Panc1 (cell line): ENCODE results near the gene OLFML3. TPM values are rescaled to one million over a fixed set of nuclear protein-coding genes. Genes with fewer than 3 reads are reported as not detected.

Source experiments
- ATAC-seq: fragments of 200-7000 bp; cut with Tn5 transposase; 2 replicates; pipeline ENCODE4 v1.9.1; 2020; ENCODE audit warnings: mild to moderate bottlenecking, moderate library complexity
- BruUV-seq: library from RNA; stranded (reverse); fragments of 400-500 nt; replicated peaks from 2 replicates; lab custom pipeline; 2021; lab: Mats Ljungman, UMichigan
- CTCF ChIA-PET: fragments of 300-600 bp; sonication (Branson Sonifier 250); formaldehyde crosslinking; loops from one replicate; lab custom pipeline; 2022; ENCODE audit warnings: antibody characterized with exemption; lab: Charles Lee
- POLR2A ChIA-PET: fragments of 300-600 bp; sonication (Branson Sonifier 250); formaldehyde crosslinking; loops from one replicate; lab custom pipeline; 2022; ENCODE audit warnings: antibody characterized with exemption; lab: Charles Lee
- DNase-seq: peaks from one replicate; pipeline ENCODE4 v3.0.0-alpha.2; 2010; ENCODE audit warnings: low read depth, low spot score
- H3K27ac ChIP-seq: 2 replicates; pipeline ENCODE4 v1.5.1; 2011; ENCODE audit warnings: mild to moderate bottlenecking, low read length, inconsistent platforms
- H3K27me3 ChIP-seq: fragments of 200-500 bp; sonication (Bioruptor generic); 2 replicates; pipeline ENCODE4 v1.6.0; 2014; ENCODE audit warnings: low read length, inconsistent platforms; ENCODE audit not compliant: control insufficient read depth, insufficient read depth
- H3K36me3 ChIP-seq: fragments of 200-500 bp; sonication (Bioruptor generic); 2 replicates; pipeline ENCODE4 v1.5.1; 2014; ENCODE audit warnings: inconsistent platforms, mild to moderate bottlenecking, low read length, moderate library complexity; ENCODE audit not compliant: control insufficient read depth, insufficient read depth
- H3K4me1 ChIP-seq: 2 replicates; pipeline ENCODE4 v1.5.1; 2011; ENCODE audit warnings: inconsistent platforms, mild to moderate bottlenecking, low read length, moderate library complexity; ENCODE audit not compliant: control insufficient read depth, insufficient read depth
- H3K4me3 ChIP-seq, 2 experiments: 2 replicates each; pipeline ENCODE4 v1.5.1; 2011 to 2012; ENCODE audit warnings: low read depth in 2 of 2, low read length in 2 of 2, mild to moderate bottlenecking in 2 of 2, inconsistent platforms in 1 of 2, moderate library complexity in 1 of 2
- H3K9me3 ChIP-seq: fragments of 200-500 bp; sonication (Bioruptor generic); 2 replicates; pipeline ENCODE4 v1.5.1; 2014; ENCODE audit warnings: low read depth, mild to moderate bottlenecking, inconsistent platforms, low read length, moderate library complexity; ENCODE audit not compliant: control insufficient read depth, insufficient read depth
- POLR2AphosphoS5 ChIP-seq: IDR thresholded peaks from 2 replicates; pipeline ENCODE4 v1.6.1; 2012; ENCODE audit warnings: mild to moderate bottlenecking, low read depth, low read length, moderate library complexity
- SIN3A ChIP-seq: IDR thresholded peaks from 2 replicates; pipeline ENCODE4 v1.6.1; 2012; ENCODE audit warnings: low read depth, mild to moderate bottlenecking, low read length, moderate library complexity, borderline replicate concordance; ENCODE audit not compliant: insufficient read depth
- TCF7L2 ChIP-seq: IDR thresholded peaks from 2 replicates; pipeline ENCODE4 v1.6.1; 2011; ENCODE audit warnings: mild to moderate bottlenecking, low read depth, low read length, inconsistent platforms
- in situ Hi-C: cut with HindIII; loops from 2 replicates; pipeline ENCODE4 v1.10.0; 2016; ENCODE audit warnings: low sequenced_read_pairs, low pct_unique_long_range_greater_than_20kb
- intact Hi-C: fragments of 100-400 bp; cut with micrococcal nuclease; formaldehyde crosslinking; loops from one replicate; pipeline ENCODE4 v1.10.0; 2022; ENCODE audit not compliant: unreplicated experiment
- total RNA-seq: library from RNA; stranded (reverse); gene quantifications from one replicate; pipeline ENCODE4 v1.2.1, GENCODE V29; 2021; ENCODE audit not compliant: unreplicated experiment
- TF ChIP-seq, protein P1 (sequence below): fragments of 450-650 bp; IDR thresholded peaks from 2 replicates; pipeline ENCODE4 v1.5.1; 2017; ENCODE audit warnings: mild to moderate bottlenecking
- TF ChIP-seq, protein P2 (sequence below), 2 experiments: IDR thresholded peaks; 2 replicates each; pipeline ENCODE4 v1.6.1; 2011 to 2012; ENCODE audit warnings: low read depth in 2 of 2, control low read depth in 1 of 2, low read length in 1 of 2, mild to moderate bottlenecking in 1 of 2, moderate library complexity in 1 of 2; ENCODE audit not compliant: insufficient read depth in 1 of 2

The OLFML3 gene
- total RNA-seq, 1 experiment from 2014 or later, result 0.15 TPM

DNA sequence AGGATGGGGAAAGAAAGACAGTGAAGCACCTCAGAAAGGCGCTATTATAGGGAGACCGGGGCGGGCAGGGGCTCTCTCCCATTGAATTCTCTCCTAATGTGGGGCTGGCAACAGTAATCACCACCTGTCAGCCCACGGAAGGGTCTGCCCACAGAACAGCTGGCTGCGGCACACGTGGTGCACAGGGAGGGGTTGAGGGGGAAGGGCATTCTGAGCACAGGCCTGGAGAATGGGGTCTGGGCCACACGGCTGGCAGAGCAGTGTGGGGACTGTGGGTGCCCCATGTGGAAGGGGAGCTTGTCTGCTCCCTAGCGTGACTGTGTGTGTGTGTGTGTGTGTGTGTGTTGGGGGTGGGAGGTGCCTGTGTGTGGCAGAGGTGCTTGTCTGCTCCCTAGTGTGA, 4.1 kb downstream of the OLFML3 start:
- ChIA-PET CTCF (no interaction called here), POLR2A (no interaction called here)
- in situ Hi-C loops, result no loop called here
- Histone ChIP-seq H3K27ac (no peak overlapping the region), H3K4me3 (no peak overlapping the region), H3K27me3 (no peaks in the 10 kb centered on the region), H3K4me1 (no peaks in the 10 kb centered on the region), H3K9me3 (no peaks in the 10 kb centered on the region), H3K36me3 (no peaks in the 10 kb centered on the region)
- intact Hi-C loops, result no loop called here
- TF ChIP-seq TCF7L2 (no peak), POLR2AphosphoS5 (no peak), SIN3A (no peak)
- TF ChIP-seq, protein P1, sequence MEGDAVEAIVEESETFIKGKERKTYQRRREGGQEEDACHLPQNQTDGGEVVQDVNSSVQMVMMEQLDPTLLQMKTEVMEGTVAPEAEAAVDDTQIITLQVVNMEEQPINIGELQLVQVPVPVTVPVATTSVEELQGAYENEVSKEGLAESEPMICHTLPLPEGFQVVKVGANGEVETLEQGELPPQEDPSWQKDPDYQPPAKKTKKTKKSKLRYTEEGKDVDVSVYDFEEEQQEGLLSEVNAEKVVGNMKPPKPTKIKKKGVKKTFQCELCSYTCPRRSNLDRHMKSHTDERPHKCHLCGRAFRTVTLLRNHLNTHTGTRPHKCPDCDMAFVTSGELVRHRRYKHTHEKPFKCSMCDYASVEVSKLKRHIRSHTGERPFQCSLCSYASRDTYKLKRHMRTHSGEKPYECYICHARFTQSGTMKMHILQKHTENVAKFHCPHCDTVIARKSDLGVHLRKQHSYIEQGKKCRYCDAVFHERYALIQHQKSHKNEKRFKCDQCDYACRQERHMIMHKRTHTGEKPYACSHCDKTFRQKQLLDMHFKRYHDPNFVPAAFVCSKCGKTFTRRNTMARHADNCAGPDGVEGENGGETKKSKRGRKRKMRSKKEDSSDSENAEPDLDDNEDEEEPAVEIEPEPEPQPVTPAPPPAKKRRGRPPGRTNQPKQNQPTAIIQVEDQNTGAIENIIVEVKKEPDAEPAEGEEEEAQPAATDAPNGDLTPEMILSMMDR, result no peak
- TF ChIP-seq, protein P2, sequence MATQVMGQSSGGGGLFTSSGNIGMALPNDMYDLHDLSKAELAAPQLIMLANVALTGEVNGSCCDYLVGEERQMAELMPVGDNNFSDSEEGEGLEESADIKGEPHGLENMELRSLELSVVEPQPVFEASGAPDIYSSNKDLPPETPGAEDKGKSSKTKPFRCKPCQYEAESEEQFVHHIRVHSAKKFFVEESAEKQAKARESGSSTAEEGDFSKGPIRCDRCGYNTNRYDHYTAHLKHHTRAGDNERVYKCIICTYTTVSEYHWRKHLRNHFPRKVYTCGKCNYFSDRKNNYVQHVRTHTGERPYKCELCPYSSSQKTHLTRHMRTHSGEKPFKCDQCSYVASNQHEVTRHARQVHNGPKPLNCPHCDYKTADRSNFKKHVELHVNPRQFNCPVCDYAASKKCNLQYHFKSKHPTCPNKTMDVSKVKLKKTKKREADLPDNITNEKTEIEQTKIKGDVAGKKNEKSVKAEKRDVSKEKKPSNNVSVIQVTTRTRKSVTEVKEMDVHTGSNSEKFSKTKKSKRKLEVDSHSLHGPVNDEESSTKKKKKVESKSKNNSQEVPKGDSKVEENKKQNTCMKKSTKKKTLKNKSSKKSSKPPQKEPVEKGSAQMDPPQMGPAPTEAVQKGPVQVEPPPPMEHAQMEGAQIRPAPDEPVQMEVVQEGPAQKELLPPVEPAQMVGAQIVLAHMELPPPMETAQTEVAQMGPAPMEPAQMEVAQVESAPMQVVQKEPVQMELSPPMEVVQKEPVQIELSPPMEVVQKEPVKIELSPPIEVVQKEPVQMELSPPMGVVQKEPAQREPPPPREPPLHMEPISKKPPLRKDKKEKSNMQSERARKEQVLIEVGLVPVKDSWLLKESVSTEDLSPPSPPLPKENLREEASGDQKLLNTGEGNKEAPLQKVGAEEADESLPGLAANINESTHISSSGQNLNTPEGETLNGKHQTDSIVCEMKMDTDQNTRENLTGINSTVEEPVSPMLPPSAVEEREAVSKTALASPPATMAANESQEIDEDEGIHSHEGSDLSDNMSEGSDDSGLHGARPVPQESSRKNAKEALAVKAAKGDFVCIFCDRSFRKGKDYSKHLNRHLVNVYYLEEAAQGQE (IDR thresholded peaks at IDR 0.05; ENCODE audit: insufficient read depth in 1 of 2, low read depth in 2 of 2, low read length in 1 of 2), result no peak
- DNase-seq (no peak), ATAC-seq (no peak)
- no TSS peak for BruUV-seq

DNA sequence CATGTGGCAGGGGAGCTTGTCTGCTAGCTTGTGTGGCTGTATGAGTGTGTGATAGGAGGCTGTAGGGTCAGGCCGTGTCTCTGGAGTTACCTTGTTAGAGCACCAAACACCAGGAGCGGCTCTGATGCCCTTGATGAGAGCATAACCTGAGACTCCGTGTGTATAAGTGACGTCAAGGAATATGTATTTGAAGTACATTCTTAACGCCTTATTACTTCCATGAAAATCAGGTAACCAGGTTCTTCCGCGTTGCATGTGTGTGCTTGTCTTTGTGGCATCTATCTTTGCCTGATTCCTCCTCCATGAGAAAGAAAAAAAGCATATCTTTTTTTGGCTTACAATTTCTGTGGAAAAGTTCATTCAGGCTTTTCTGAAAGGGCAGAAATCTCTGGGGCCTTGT, 4.6 kb downstream of the OLFML3 start:
- BruUV-seq, result no TSS peak
- H3K4me1 ChIP-seq, result no peaks in the 10 kb centered on the region
- POLR2A ChIA-PET, result no interaction called here
- TF ChIP-seq, protein P2 (IDR thresholded peaks at IDR 0.05; ENCODE audit: insufficient read depth in 1 of 2, low read depth in 2 of 2, low read length in 1 of 2), result no peak
- CTCF ChIA-PET, result no interaction called here
- no peaks in the 10 kb centered on the region for H3K27me3 ChIP-seq
- DNase-seq (no peak), ATAC-seq (no peak)
- in situ Hi-C loops, result no loop called here
- H3K27ac ChIP-seq, result no peak overlapping the region
- H3K9me3 ChIP-seq, result no peaks in the 10 kb centered on the region
- H3K4me3 ChIP-seq, result no peak overlapping the region
- intact Hi-C loops, result no loop called here
- H3K36me3 ChIP-seq, result no peaks in the 10 kb centered on the region
